ENCODE measurements around the gene OARD1. TPM values are rescaled to one million over a fixed set of nuclear protein-coding genes. Genes with fewer than 3 reads are reported as not detected.

Gene OARD1
- total RNA-seq, 4 donors from 2014 or later = 23.6 to 31.7 (median 25.4) TPM

DNA sequence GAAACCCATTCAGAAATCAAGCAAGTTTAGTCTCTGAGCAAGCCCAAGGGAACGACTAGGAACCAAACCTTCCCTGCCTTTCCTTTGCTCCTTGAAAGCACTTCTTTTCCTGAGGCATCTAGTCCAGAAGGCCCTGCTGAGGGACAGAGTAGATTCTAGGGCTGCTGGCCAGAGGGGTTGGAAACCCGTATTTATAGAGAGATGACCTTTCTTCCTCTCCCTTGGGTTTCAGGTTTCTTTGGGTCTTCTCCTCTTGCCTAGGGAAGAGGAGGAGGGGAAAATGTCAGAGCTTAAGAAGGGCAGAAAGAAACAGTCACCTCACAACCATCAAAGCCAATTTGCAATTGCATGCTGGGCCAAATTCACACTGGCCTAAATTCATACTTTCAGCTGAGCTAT, 13.4 kb downstream of the OARD1 start:
- intact Hi-C loops (cut with DNase I) = no loop called here
- Histone ChIP-seq H3K4me1 (peaks cover 16 to 18% of the 10 kb centered on the region in 2 donors), H3K9me3 (no peaks in the 10 kb centered on the region), H3K4me3 (replicated peaks in 1 of 3) (no peak overlapping the region), H3K27ac (no peak overlapping the region), H3K36me3 (no peaks in the 10 kb centered on the region), H3K27me3 (no peaks in the 10 kb centered on the region)
- 75 to 84% methylated on average over 2 of the region's 2 CpGs for WGBS, 2 donors
- no peak for TF ChIP-seq POLR2A (IDR thresholded peaks at IDR 0.05)
- TF ChIP-seq, protein P1, sequence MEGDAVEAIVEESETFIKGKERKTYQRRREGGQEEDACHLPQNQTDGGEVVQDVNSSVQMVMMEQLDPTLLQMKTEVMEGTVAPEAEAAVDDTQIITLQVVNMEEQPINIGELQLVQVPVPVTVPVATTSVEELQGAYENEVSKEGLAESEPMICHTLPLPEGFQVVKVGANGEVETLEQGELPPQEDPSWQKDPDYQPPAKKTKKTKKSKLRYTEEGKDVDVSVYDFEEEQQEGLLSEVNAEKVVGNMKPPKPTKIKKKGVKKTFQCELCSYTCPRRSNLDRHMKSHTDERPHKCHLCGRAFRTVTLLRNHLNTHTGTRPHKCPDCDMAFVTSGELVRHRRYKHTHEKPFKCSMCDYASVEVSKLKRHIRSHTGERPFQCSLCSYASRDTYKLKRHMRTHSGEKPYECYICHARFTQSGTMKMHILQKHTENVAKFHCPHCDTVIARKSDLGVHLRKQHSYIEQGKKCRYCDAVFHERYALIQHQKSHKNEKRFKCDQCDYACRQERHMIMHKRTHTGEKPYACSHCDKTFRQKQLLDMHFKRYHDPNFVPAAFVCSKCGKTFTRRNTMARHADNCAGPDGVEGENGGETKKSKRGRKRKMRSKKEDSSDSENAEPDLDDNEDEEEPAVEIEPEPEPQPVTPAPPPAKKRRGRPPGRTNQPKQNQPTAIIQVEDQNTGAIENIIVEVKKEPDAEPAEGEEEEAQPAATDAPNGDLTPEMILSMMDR (IDR thresholded peaks at IDR 0.05) = no peak
- DNase-seq = no peak

DNA sequence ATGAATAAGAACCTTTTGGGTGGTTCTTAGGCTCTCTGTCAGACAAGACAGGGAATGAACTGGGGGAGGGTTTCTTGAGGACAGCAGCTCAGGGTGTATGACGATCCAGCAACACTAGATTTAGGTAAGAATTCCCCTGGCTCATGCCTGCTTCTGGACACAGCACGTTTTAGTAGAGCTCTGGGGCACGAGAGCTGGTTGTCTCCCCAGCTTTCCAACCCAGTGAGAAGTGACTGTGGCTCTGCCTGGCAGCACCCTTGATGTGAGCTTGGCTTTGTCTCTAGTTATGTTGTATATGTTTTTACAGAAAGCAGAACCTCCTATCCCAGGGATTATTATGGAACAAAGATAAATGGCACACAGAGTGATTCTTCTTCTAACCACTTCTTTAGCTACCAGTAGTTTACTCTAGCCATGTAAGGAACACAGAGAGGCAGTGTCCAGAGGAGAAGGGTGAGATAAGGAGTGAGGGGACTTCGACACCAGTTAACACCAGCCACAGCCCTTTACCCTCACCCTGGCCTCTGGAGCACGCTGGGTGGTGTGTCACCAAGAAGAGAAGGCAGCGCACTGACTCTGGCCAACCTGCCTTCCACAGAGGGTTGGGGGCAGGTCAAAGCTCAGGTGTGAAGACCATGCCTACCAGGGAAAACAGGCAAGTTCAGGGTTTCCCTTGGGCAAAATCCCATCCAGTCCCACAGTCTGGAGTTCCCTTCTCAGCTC, 15.2 kb downstream of the OARD1 start:
- no peak overlapping the region for H3K4me3 ChIP-seq (replicated peaks in 1 of 3)
- WGBS, 2 donors = 83 to 87% methylated on average over 6 of the region's 6 CpGs
- no peaks in the 10 kb centered on the region for H3K27me3 ChIP-seq
- TF ChIP-seq, protein P1 (IDR thresholded peaks at IDR 0.05) = no peak
- H3K27ac ChIP-seq = no peak overlapping the region
- H3K4me1 ChIP-seq = peaks cover 16 to 17% of the 10 kb centered on the region in 2 donors
- H3K36me3 ChIP-seq = no peaks in the 10 kb centered on the region
- DNase-seq = no peak
- intact Hi-C loops (cut with DNase I) = no loop called here
- no peaks in the 10 kb centered on the region for H3K9me3 ChIP-seq

DNA sequence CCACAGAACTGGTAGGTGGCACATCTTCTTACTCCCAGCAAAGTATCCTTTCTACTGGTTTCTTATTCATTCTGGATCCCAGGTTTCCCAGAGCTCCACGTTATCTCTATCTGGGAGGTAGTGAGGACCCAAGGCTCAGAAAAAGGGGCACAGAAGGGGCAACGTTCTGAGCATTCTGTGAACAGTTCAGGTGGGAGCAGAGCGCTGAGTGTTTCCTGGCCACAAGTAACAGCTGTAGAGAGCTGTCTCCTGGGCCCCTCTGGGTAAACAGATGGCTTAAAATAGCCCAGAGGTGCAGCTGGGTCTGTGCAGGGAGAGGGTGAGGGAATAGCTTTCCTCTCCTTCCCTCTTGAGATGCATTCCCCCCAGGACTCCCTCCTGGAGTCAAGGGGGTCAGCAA, 17.0 kb downstream of the OARD1 start:
- Histone ChIP-seq H3K27ac (no peak overlapping the region), H3K4me3 (replicated peaks in 1 of 3) (no peak overlapping the region), H3K9me3 (no peaks in the 10 kb centered on the region), H3K36me3 (no peaks in the 10 kb centered on the region), H3K27me3 (no peaks in the 10 kb centered on the region), H3K4me1 (peaks cover under 1 to 2% of the 10 kb centered on the region in 2 donors)
- TF ChIP-seq, protein P1 (IDR thresholded peaks at IDR 0.05) = no peak
- no peak for TF ChIP-seq POLR2A (IDR thresholded peaks at IDR 0.05)
- intact Hi-C loops (cut with DNase I) = no loop called here
- WGBS, 2 donors = 51 to 59% methylated on average over 3 of the region's 3 CpGs
- no peak for DNase-seq

DNA sequence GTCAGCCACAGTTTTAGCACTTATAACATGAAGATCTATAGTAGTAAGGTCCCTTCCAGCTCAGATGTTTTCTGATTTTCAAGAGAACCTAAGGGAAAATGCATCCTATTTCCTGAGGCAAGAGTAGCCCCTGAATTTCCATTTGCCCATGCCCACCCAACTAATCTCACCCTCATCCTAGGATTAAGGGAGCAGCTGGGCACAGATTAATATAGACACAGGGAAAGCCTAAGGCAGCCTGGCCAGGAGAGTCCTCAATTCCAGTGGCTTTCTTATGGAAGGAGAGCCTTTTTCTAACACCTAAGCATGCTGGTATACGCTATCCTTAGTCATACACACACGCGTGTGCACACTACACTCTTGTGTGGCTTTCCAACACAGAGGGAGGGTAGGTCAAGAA, 17.6 kb downstream of the OARD1 start:
- no peak overlapping the region for H3K4me3 ChIP-seq (replicated peaks in 1 of 3)
- WGBS, 2 donors = 98 to 100% methylated on average over 3 of the region's 3 CpGs
- H3K27ac ChIP-seq = no peak overlapping the region

DNA sequence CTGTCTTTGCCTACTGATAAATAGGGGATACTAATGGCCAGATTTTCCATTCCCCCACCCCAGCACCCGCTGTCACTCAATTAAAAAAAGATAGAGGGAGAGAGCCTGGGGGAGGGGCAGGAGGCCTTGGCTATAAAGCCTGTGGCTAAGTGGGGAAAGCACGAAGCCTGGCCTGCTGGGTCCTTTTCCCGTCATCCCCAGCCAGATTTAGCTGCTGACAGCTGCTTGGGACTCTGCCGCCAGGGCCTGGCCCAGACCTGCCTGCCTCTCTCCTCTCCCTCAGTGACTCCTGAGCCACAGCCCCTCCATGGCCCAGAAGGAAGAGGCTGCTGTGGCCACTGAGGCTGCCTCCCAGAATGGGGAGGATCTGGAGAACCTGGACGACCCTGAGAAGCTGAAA, 19.1 kb downstream of the OARD1 start, which contains the start of gene APOBEC2:
Gene APOBEC2 (plus strand): TSS at position 162 of the 400 bp plus-strand sequence. CDS start 146 bp downstream, at position 308.
- H3K36me3 ChIP-seq = no peaks in the 10 kb centered on the region
- no peak within 1 kb of the TSS for H3K4me3 ChIP-seq (replicated peaks in 1 of 3)
- H3K4me1 ChIP-seq = no peaks in the 10 kb centered on the region
- intact Hi-C loops (cut with DNase I) = no loop called here
- WGBS, 2 donors = 80 to 91% methylated on average over 5 of the region's 5 CpGs
- DNase-seq = no peak
- H3K9me3 ChIP-seq = no peaks in the 10 kb centered on the region
- no peak within 1 kb of the TSS for H3K27ac ChIP-seq
- H3K27me3 ChIP-seq = no peaks in the 10 kb centered on the region
- TF ChIP-seq POLR2A (IDR thresholded peaks at IDR 0.05) = no peak

More for the DNA sequence above, 17.6 kb downstream of the OARD1 start:
- H3K9me3 ChIP-seq = no peaks in the 10 kb centered on the region
- no peak for DNase-seq
- no peaks in the 10 kb centered on the region for H3K4me1 ChIP-seq
- TF ChIP-seq POLR2A (IDR thresholded peaks at IDR 0.05) = no peak
- TF ChIP-seq, protein P1 (IDR thresholded peaks at IDR 0.05) = no peak
- H3K27me3 ChIP-seq = no peaks in the 10 kb centered on the region
- intact Hi-C loops (cut with DNase I) = no loop called here
- H3K36me3 ChIP-seq = no peaks in the 10 kb centered on the region
